K562 (cell line): ENCODE measurements around the gene MKNK1. TPM values are rescaled to one million over a fixed set of nuclear protein-coding genes. Genes with fewer than 3 reads are reported as not detected.

Experiments
- ARHGAP35 ChIP-seq: fragments of 450-650 bp; IDR thresholded peaks from 2 replicates; pipeline ENCODE4 v1.6.1; 2018; ENCODE audit not compliant: partially characterized antibody
- CBX3 ChIP-seq, 2 experiments: IDR thresholded peaks; 1 replicate in 1 of 2; 2 replicates in 1 of 2; pipeline ENCODE4 v1.6.1; 2012; ENCODE audit warnings: inconsistent platforms in 2 of 2, low read length in 2 of 2, borderline replicate concordance in 1 of 2, control low read depth in 1 of 2
- ETV5 ChIP-seq: sonication (generic); formaldehyde crosslinking; IDR thresholded peaks from 2 replicates; pipeline ENCODE4 v1.4.0; 2020; ENCODE audit warnings: low read depth, mild to moderate bottlenecking, missing genetic modification reagents
- HNRNPL ChIP-seq: fragments of 200-400 bp; formaldehyde crosslinking; IDR thresholded peaks from 2 replicates; pipeline ENCODE4 v1.6.1; 2017; ENCODE audit warnings: low read depth, mild to moderate bottlenecking, low read length
- HNRNPUL1 ChIP-seq: fragments of 200-400 bp; formaldehyde crosslinking; IDR thresholded peaks from 2 replicates; pipeline ENCODE4 v1.6.1; 2017; ENCODE audit warnings: low read length
- JUN ChIP-seq, 2 experiments: sonication (generic) in 1 of 2; formaldehyde crosslinking in 1 of 2; IDR thresholded peaks; 2 replicates each; pipeline versions ENCODE4 v1.6.1 to v1.8.0; 2012 to 2022; ENCODE audit warnings: borderline replicate concordance in 2 of 2, mild to moderate bottlenecking in 2 of 2, improper control_type of control experiment in 1 of 2, low read depth in 1 of 2, low read length in 1 of 2, missing genetic modification reagents in 1 of 2
- KLF16 ChIP-seq: IDR thresholded peaks from 2 replicates; pipeline ENCODE4 v1.6.1; 2016; ENCODE audit warnings: antibody characterized with exemption
- NFE2L1 ChIP-seq: fragments of 450-650 bp; IDR thresholded peaks from 2 replicates; pipeline ENCODE4 v1.6.1; 2016; ENCODE audit warnings: missing genetic modification characterization, low read depth, mild to moderate bottlenecking, missing compliant biosample characterization, moderate library complexity, borderline replicate concordance
- NR3C1 ChIP-seq: sonication (generic); formaldehyde crosslinking; IDR thresholded peaks from 2 replicates; pipeline ENCODE4 v1.8.1; 2022; ENCODE audit warnings: missing genetic modification reagents
- RAD51 ChIP-seq: fragments of 450-650 bp; IDR thresholded peaks from 2 replicates; pipeline ENCODE4 v1.7.1; 2016; ENCODE audit warnings: low read depth, mild to moderate bottlenecking, borderline replicate concordance
- RFX7 ChIP-seq: fragments of 250-450 bp; sonication (Bioruptor Pico); IDR thresholded peaks from 2 replicates; pipeline ENCODE4 v1.5.1; 2021; ENCODE audit warnings: mild to moderate bottlenecking
- SETDB1 ChIP-seq: IDR thresholded peaks from one replicate; pipeline ENCODE4 v1.6.1; 2012; ENCODE audit warnings: low read length, control low read depth, inconsistent platforms
- SMAD4 ChIP-seq: fragments of 250-450 bp; sonication (Bioruptor Pico); conservative IDR thresholded peaks from 2 replicates; pipeline ENCODE4 v1.8.0; 2021; ENCODE audit warnings: inconsistent platforms, mild to moderate bottlenecking, moderate library complexity
- TGIF2 ChIP-seq: sonication (generic); formaldehyde crosslinking; IDR thresholded peaks from 2 replicates; pipeline ENCODE4 v1.8.1; 2022; ENCODE audit warnings: mild to moderate bottlenecking, missing genetic modification reagents, moderate library complexity
- ZNF121 ChIP-seq: sonication (generic); formaldehyde crosslinking; conservative IDR thresholded peaks from 2 replicates; pipeline ENCODE4 v1.8.0; 2022; ENCODE audit warnings: missing genetic modification reagents
- ZNF507 ChIP-seq: conservative IDR thresholded peaks from 2 replicates; pipeline ENCODE4 v1.6.1; 2017; ENCODE audit warnings: missing genetic modification characterization, missing compliant biosample characterization
- ZNF79 ChIP-seq: fragments of 250-450 bp; sonication (Bioruptor Pico); IDR thresholded peaks from 2 replicates; pipeline ENCODE4 v1.4.0; 2020; ENCODE audit warnings: low read depth, mild to moderate bottlenecking, moderate library complexity
- polyA plus RNA-seq, 8 experiments: library from polyadenylated mRNA; depleted of rRNA in 4 of 8; stranded (reverse) in 5 of 8; unstranded in 3 of 8; fragments of >200 nt; fragmentation: Nextera tagmentation in 2 of 8; fragmentation: Illumina TruSeq in 1 of 8; extraction: Ambion mirVana in 2 of 8; extraction: Trizol in 1 of 8; gene quantifications; 2 replicates each; pipeline versions ENCODE4 v1.2.1 to v1.2.3, GENCODE V29; 2011 to 2014; ENCODE audit warnings: inconsistent platforms in 1 of 8, missing spikeins in 1 of 8
- total RNA-seq, 7 experiments: library from RNA; depleted of rRNA in 6 of 7; stranded (reverse); fragments of >200 nt in 6 of 7; fragmentation: Illumina TruSeq in 2 of 7; extraction: Trizol in 2 of 7; gene quantifications; 2 replicates each; pipeline versions ENCODE4 v1.2.1 to v1.2.3, GENCODE V29; 2011 to 2021; ENCODE audit warnings: low replicate concordance in 1 of 7
- TF ChIP-seq, protein P1 (sequence below), 2 experiments: fragments of 450-650 bp; IDR thresholded peaks; 2 replicates each; pipeline ENCODE4 v1.6.1; 2016; ENCODE audit warnings: mild to moderate bottlenecking in 2 of 2, borderline replicate concordance in 1 of 2, low read depth in 1 of 2, moderate library complexity in 1 of 2
- TF ChIP-seq, protein P2 (sequence below): fragments of 250-450 bp; sonication (Bioruptor Pico); IDR thresholded peaks from 2 replicates; pipeline ENCODE4 v1.5.0; 2021
- TF ChIP-seq, protein P3 (sequence below): fragments of 250-450 bp; sonication (Bioruptor Pico); IDR thresholded peaks from 2 replicates; pipeline ENCODE4 v1.9.0; 2021; ENCODE audit warnings: mild to moderate bottlenecking

MKNK1 gene
- total and polyA plus RNA-seq, 9 of the 15 experiments (the other 6 are each of a cell fraction or from before 2014, with no cell fraction given): 27.7 to 51.3 (median 43.7) TPM

DNA sequence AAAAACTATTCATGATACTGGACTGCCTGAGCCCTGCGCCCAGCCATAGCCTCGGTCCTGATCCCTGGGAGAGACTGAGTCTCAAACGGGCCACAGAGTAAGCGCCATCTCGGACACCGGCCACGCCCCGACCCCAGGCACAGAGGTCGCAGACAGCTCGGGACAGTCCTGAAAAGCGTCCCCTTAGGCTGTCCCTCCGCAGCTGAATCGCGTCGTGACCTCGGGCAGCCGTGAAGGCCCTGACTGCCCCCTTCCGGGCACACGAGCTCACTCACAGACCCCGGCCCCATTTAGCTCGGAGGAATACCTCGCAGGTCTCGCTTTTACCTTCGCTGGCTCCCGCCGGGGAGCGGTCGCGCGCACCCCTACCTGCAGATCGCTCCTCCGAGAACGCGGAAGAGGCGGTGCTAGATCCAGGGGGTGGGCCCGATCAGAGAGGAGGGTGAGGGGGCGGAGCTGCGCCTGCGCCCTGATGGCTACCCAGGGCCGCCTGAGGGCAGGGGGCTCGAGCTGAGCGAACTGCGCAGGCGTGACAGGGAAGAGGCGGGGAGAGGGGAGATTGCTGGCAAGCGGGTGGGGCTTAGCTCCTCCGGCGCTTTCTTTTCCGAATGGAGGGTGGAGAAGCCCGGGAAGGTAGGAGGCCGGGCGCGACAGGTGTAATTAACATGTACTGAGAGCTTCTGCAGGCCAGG, at the start of gene MKNK1 (continued):
- TF ChIP-seq JUN (IDR thresholded peaks at IDR 0.05; ENCODE audit: borderline replicate concordance, low read depth, low read length) (no peak), JUN (CRISPR knock-in tag; IDR thresholded peaks at IDR 0.05; ENCODE audit: borderline replicate concordance) (no peak), KLF16 (no peak), TGIF2 (CRISPR knock-in tag) (no peak), ZNF507 (no peak), SETDB1 (no peak), RFX7 (CRISPR knock-in tag) (no peak), ZNF121 (CRISPR knock-in tag) (no peak), ZNF79 (CRISPR knock-in tag) (no peak), NFE2L1 (tag) (no peak), HNRNPUL1 (no peak), HNRNPL (no peak), CBX3 (IDR thresholded peaks at IDR 0.05; ENCODE audit: borderline replicate concordance in 1 of 2, low read length in 2 of 2) (no peak; a peak in 1 of 3 replicates), SMAD4 (CRISPR knock-in tag) (peak; percentile 82), NR3C1 (no peak), ETV5 (no peak), RAD51 (no peak), ARHGAP35 (no peak)
- TF ChIP-seq, protein P1, sequence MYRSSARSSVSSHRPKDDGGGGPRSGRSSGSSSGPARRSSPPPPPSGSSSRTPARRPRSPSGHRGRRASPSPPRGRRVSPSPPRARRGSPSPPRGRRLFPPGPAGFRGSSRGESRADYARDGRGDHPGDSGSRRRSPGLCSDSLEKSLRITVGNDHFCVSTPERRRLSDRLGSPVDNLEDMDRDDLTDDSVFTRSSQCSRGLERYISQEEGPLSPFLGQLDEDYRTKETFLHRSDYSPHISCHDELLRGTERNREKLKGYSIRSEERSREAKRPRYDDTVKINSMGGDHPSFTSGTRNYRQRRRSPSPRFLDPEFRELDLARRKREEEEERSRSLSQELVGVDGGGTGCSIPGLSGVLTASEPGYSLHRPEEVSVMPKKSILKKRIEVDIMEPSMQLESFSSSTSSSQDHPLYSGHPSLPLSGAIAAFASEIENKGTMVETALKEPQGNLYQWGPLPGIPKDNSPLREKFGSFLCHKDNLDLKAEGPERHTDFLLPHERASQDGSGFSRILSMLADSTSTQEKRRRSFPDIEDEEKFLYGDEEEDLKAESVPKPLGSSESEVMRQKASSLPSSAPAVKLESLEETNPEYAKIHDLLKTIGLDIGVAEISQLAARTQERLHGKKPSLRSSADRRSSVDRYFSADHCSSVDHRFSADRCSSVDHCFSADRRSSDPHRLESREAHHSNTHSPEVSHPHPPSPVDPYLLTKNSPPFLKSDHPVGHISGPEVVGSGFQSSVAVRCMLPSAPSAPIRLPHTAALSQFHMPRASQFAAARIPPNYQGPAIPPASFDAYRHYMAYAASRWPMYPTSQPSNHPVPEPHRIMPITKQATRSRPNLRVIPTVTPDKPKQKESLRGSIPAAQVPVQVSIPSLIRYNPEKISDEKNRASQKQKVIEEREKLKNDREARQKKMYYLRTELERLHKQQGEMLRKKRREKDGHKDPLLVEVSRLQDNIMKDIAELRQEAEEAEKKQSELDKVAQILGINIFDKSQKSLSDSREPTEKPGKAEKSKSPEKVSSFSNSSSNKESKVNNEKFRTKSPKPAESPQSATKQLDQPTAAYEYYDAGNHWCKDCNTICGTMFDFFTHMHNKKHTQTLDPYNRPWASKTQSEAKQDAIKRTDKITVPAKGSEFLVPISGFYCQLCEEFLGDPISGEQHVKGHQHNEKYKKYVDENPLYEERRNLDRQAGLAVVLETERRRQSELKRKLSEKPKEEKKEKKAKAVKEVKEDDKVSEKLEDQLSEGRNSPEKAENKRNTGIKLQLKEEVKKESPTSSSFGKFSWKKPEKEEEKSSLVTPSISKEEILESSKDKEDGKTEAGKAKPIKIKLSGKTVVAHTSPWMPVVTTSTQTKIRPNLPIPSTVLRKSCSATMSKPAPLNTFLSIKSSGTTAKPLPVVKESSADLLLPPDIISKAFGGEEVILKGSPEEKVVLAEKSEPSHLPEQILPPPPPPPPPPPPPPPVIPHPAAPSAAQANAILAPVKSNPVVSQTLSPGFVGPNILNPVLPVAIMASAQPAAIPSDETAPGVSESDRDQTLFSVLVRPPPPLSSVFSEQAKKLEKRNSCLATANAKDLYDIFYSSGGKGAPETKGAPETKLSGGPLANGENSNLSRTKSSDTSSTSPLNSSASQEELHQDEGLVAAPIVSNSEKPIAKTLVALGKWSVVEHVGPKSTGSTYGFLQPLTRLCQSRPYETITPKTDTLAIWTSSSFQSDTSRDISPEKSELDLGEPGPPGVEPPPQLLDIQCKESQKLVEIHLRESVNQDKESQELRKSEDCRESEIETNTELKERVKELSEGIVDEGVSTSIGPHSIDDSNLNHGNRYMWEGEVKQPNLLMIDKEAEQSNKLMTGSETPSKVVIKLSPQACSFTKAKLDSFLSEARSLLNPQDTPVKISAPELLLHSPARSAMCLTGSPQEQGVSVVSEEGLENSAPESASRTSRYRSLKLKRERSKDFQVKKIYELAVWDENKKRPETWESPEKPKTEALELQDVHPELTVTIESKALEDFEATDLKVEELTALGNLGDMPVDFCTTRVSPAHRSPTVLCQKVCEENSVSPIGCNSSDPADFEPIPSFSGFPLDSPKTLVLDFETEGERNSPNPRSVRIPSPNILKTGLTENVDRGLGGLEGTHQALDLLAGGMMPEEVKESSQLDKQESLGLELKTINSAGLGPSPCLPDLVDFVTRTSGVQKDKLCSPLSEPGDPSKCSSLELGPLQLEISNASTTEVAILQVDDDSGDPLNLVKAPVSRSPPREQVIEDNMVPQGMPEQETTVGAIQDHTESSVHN (IDR thresholded peaks at IDR 0.05; ENCODE audit: borderline replicate concordance in 1 of 2, low read depth in 1 of 2): no peak
- TF ChIP-seq, protein P2, sequence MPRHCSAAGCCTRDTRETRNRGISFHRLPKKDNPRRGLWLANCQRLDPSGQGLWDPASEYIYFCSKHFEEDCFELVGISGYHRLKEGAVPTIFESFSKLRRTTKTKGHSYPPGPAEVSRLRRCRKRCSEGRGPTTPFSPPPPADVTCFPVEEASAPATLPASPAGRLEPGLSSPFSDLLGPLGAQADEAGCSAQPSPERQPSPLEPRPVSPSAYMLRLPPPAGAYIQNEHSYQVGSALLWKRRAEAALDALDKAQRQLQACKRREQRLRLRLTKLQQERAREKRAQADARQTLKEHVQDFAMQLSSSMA: no peak
- TF ChIP-seq, protein P3, sequence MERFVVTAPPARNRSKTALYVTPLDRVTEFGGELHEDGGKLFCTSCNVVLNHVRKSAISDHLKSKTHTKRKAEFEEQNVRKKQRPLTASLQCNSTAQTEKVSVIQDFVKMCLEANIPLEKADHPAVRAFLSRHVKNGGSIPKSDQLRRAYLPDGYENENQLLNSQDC (CRISPR knock-in tag): peak; percentile 49; the same call in 1 of the 2 replicates
